GM21367 (cell line): ENCODE measurements around the gene SLC9A9.

Experiments
- ATAC-seq: cut with Tn5 transposase; IDR thresholded peaks from one replicate; pipeline ENCODE4 v1.9.1; 2021; ENCODE audit not compliant: unreplicated experiment

The SLC9A9 gene

DNA sequence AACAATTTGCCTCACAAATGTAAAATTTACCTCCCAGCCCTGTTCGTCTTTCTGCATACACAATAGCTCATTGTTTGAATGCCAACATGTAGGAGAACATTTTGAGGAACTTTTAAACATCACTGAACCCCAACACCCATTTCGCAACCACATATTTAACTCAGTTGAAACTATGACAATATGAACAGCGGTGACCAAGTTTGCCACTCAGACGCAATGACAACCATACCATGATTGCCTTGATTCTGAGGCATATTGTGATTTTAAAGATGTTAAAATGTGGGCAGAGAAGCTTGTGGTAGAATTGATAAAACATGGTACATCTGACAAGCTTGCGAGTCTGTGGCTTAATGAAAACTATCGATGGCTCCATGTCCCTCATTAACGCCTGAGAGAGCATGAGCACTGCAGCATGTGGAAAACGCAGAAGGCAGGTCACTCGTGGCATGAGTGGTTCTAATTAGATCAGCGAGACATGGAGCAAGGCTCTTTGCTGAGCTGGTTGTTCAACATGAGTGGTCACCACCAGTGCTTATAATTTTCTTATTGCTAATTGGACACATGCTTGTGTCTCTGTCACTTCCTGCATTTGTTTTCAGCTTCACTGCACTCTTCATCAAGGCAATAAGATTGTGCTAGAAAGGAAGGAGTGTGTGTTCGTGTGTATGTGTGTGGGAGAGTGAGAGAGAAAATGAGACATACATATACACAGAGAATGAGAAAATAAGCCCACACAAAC lies 611.9 kb downstream of the SLC9A9 start:
- ATAC-seq, result peak; percentile 53

GRCh38 chr3:143235614-143236204 lies 612.6 kb downstream of the SLC9A9 start:
- ATAC-seq, result no peak

GRCh38 chr3:143234526-143234925 lies 613.7 kb downstream of the SLC9A9 start:
- no peak for ATAC-seq

DNA sequence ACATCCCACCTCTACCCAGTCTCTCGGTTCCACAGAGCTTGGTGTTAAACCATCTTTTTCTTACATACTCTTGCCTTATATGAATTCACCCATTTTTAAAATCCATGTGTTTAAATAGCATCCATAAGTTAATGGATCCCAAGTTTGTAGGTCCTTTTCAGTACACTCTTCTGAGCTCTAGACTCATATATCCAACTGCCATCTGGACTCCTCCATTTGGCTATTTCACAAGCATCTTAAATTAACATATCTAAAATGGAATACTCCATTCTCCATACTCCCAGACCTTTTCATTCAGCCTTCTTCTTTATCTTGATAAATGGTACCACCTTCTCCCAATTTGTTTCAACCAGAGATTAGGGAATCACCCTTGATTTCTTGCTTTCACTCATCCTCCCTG lies 615.3 kb downstream of the SLC9A9 start:
- ATAC-seq, result no peak

- no peak for ATAC-seq
Measured at GRCh38 chr3:143228405-143228804, 619.9 kb downstream of the SLC9A9 start.

DNA sequence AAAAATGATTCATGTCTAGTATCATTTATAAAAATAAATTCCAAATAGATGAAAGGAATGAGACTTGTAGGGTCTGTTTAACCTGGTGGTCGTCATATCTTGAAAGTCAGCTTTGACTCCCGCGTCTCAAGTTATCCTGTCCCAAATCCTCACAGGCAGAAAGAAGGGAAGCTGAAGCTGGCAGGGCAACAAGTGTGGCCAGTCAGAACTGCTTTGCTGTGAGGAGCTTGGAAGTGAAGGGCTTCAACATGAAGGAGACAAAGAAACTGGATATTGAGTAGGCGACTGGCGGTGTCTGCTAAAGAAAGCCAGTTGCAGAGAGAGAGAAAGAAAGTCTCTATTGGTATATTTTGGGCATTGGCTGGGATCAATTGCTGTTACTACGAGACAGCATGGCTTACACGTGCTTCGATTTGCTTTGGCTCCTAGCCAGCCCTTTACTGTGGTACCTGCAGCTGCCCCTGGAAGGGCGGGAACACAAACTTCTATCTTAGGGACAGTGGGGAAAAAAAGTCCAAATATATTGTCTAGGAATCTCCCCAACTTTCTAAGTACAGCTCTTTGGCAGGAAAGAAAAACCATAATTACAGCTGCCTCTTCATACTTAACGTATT lies 621.5 kb downstream of the SLC9A9 start:
- no peak for ATAC-seq

DNA sequence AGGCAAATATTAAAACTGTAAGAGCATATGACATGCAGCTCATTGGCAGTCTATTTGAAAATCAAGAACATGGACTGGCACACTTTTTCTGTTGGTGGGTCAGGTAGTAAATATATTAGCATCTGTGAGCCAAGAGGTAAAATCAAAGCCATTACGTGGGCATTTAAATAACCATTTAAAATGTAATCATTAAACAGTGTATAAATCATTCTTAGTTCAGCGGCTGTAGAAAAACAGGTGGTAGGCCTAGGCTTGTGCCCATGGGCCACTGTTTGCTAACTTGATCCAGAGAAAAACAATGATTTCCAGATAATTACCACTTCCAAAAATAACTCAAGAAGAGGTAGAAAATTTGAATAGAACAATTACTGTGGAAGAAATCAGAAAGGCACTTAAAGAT lies 623.6 kb downstream of the SLC9A9 start:
- no peak for ATAC-seq

- ATAC-seq, result no peak
Measured at GRCh38 chr3:143222981-143223380, 625.3 kb downstream of the SLC9A9 start.

GRCh38 chr3:143222505-143222904 lies 625.8 kb downstream of the SLC9A9 start:
- ATAC-seq, result no peak

DNA sequence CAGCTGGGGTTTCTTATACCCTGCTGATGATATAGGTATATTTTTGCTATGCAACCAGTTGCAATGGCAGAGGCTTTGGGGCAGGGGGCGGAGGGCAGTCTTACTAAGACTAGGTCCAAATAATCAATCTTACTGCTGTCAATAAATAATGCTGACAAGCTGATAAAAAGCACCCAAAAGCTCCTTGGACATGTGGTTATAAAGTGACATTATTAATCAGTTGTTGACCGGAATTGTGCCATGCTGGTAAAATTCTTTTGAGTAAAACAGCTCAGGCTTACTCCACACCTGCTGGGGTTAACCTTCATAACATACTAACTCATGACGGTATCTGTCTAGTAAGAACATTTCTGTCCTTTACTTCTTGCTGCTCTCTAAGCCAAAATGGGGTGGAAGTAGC lies 626.8 kb downstream of the SLC9A9 start:
- no peak for ATAC-seq

DNA sequence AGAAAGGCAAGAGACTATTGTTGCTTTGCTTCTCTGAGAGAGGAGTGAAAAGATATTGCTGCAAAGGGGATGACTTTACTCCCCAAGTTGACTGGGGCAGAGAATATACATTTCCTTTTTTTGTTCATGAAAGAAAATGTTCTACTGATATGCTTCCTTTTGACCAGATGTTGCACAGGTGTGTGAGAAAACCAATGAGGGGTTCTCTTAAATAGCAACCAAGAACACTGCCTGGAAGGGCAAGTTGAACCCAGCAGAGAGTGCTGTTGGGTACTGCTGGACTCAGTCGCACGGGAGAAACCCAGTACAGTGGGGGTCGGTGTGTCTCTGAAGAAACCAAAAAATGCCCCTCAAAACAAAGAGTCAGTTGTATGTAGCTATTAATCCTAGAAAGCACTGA lies 627.5 kb downstream of the SLC9A9 start:
- no peak for ATAC-seq

DNA sequence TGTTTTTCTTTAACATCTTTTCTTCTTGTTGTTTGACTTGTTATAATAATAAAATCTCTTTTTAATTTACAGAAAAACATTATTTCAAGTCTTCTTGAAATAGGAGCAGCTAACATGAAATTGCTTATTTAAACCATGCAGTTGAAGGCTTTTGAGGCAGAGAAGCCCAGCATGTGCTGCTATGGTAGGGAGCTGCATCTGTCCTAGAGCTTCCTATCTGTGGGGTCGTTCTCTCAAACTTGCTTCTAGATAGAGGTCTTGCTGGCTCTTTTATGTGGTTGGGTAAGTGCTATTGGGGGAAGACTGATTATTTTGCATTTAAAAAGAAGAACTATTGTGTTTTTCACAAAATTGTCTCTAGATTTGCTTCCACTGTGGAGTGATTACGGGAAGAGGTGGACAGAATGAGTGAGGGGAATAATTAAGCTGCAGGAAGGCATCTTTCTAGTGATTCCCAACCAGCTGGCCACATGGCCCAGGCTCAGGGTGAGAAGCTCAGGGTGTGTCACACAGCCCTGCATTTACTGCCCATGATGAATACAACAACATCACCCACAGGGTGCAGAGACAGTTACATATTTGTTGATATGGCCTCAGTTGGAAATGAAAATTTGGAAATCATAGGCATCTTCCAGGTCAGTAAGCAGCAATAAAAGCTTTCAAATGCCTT lies 630.0 kb downstream of the SLC9A9 start:
- no peak for ATAC-seq

- ATAC-seq, result no peak
Measured at GRCh38 chr3:143217283-143217682, 631.0 kb downstream of the SLC9A9 start.

- no peak for ATAC-seq
Measured at GRCh38 chr3:143216709-143217182, 631.5 kb downstream of the SLC9A9 start.
